PC-9 (cell line): ENCODE results near the gene CCDC154. TPM values are rescaled to one million over a fixed set of nuclear protein-coding genes. Genes with fewer than 3 reads are reported as not detected.

Experiments
- BruUV-seq: library from RNA; stranded (reverse); fragments of 400-500 nt; replicated peaks from 2 replicates; lab custom pipeline; 2021; lab: Mats Ljungman, UMichigan
- CTCF ChIA-PET: fragments of 300-600 bp; sonication (Branson Sonifier 250); formaldehyde crosslinking; loops from one replicate; lab custom pipeline; 2022; ENCODE audit warnings: antibody characterized with exemption; lab: Charles Lee
- POLR2A ChIA-PET: fragments of 300-600 bp; sonication (Branson Sonifier 250); formaldehyde crosslinking; loops from one replicate; lab custom pipeline; 2022; ENCODE audit warnings: antibody characterized with exemption; ENCODE audit not compliant: unreplicated experiment; lab: Charles Lee
- DNase-seq, 2 experiments: peaks; one replicate each; pipeline versions ENCODE4 v3.0.0 to v3.0.0-alpha.2; 2015 to 2022; ENCODE audit warnings: mixed read lengths in 1 of 2
- H2AFZ ChIP-seq: fragments of 200-600 bp; sonication (generic); 2 replicates; pipeline ENCODE4 v1.8.1; 2017; ENCODE audit warnings: antibody characterized with exemption
- H3F3A ChIP-seq: fragments of 200-600 bp; sonication (generic); 2 replicates; pipeline ENCODE4 v1.8.1; 2017; ENCODE audit warnings: antibody characterized with exemption, mild to moderate bottlenecking, low read depth; ENCODE audit not compliant: insufficient read depth
- H3K27ac ChIP-seq: fragments of 200-600 bp; sonication (generic); 2 replicates; pipeline ENCODE4 v1.6.1; 2016; ENCODE audit warnings: mixed run types
- H3K27me3 ChIP-seq: fragments of 200-600 bp; sonication (generic); 2 replicates; pipeline ENCODE4 v1.6.1; 2016; ENCODE audit warnings: low read depth, mixed run types; ENCODE audit not compliant: insufficient read depth
- H3K36me3 ChIP-seq: fragments of 200-600 bp; sonication (generic); 2 replicates; pipeline ENCODE4 v1.6.1; 2016; ENCODE audit warnings: low read depth, mixed run types
- H3K4me1 ChIP-seq: fragments of 200-600 bp; sonication (generic); replicated peaks from 2 replicates; pipeline ENCODE4 v1.6.1; 2016; ENCODE audit warnings: mixed run types; ENCODE audit not compliant: insufficient read depth
- H3K4me2 ChIP-seq: fragments of 200-600 bp; sonication (generic); 2 replicates; pipeline ENCODE4 v1.6.1; 2017; ENCODE audit warnings: mixed run types
- H3K4me3 ChIP-seq: fragments of 200-600 bp; sonication (generic); 2 replicates; pipeline ENCODE4 v1.6.1; 2016; ENCODE audit warnings: mixed run types
- H3K79me2 ChIP-seq: fragments of 200-600 bp; sonication (generic); 2 replicates; pipeline ENCODE4 v1.6.1; 2017; ENCODE audit warnings: low read depth, mixed run types
- H3K9me2 ChIP-seq: fragments of 200-600 bp; sonication (generic); 2 replicates; pipeline ENCODE4 v1.8.1; 2017; ENCODE audit warnings: mild to moderate bottlenecking; ENCODE audit not compliant: insufficient read depth
- H3K9me3 ChIP-seq: fragments of 200-600 bp; sonication (generic); 2 replicates; pipeline ENCODE4 v1.8.1; 2016; ENCODE audit warnings: low read depth; ENCODE audit not compliant: insufficient read depth
- H4K20me1 ChIP-seq: fragments of 200-600 bp; sonication (generic); 2 replicates; pipeline ENCODE4 v1.8.1; 2017; ENCODE audit not compliant: insufficient read depth
- EZH2 ChIP-seq: fragments of 200-600 bp; sonication (generic); IDR thresholded peaks from 2 replicates; pipeline ENCODE4 v1.8.0; 2017; ENCODE audit warnings: antibody characterized with exemption, low read depth
- intact Hi-C: fragments of 100-400 bp; cut with micrococcal nuclease; formaldehyde crosslinking; loops from one replicate; pipeline ENCODE4 v1.10.0; 2022; ENCODE audit not compliant: unreplicated experiment
- total RNA-seq: library from RNA; stranded (reverse); gene quantifications from 2 replicates; pipeline ENCODE4 v1.2.3, GENCODE V29; 2021
- TF ChIP-seq, protein P1 (sequence below): fragments of 200-600 bp; sonication (generic); conservative IDR thresholded peaks from 2 replicates; pipeline ENCODE4 v1.6.1; 2017; ENCODE audit warnings: mixed run types, antibody characterized with exemption, mild to moderate bottlenecking, moderate library complexity

Gene CCDC154
- total RNA-seq, 1 experiment from 2014 or later = 2.4 TPM

DNA sequence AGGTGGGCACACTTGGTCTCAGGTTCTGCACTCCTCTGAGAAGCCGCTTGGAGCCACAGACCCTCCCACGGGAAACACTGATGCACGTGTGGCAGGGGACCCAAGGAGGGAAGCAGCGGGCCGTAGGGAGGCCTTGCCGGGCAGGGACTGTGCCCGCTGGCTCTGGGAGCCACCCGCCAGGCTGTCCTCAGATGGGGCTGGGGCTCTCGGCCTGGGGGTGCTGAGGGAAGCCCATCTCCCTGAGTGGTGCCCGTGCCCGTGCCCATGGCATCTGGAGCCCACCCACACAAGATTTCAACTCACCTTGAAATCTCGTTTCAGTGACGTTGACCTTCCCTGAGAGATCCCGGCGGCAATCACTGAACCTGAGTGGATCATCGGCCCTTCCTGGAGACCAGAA, 12.6 kb upstream of the CCDC154 start:
- ChIA-PET CTCF (no interaction called here), POLR2A (no interaction called here)
- H3K27me3 ChIP-seq = no peaks in the 10 kb centered on the region
- DNase-seq = no peak
- TF ChIP-seq, protein P1, sequence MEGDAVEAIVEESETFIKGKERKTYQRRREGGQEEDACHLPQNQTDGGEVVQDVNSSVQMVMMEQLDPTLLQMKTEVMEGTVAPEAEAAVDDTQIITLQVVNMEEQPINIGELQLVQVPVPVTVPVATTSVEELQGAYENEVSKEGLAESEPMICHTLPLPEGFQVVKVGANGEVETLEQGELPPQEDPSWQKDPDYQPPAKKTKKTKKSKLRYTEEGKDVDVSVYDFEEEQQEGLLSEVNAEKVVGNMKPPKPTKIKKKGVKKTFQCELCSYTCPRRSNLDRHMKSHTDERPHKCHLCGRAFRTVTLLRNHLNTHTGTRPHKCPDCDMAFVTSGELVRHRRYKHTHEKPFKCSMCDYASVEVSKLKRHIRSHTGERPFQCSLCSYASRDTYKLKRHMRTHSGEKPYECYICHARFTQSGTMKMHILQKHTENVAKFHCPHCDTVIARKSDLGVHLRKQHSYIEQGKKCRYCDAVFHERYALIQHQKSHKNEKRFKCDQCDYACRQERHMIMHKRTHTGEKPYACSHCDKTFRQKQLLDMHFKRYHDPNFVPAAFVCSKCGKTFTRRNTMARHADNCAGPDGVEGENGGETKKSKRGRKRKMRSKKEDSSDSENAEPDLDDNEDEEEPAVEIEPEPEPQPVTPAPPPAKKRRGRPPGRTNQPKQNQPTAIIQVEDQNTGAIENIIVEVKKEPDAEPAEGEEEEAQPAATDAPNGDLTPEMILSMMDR = no peak
- TF ChIP-seq EZH2 = no peak
- no peaks in the 10 kb centered on the region for H3K9me2 ChIP-seq
- H3K4me3 ChIP-seq = no peak overlapping the region
- H3K79me2 ChIP-seq = no peaks in the 10 kb centered on the region
- intact Hi-C loops = no loop called here
- BruUV-seq = no TSS peak
- no peak overlapping the region for H3K4me2 ChIP-seq
- no peaks in the 10 kb centered on the region for H3K9me3 ChIP-seq
- no peak overlapping the region for H2AFZ ChIP-seq
- H3K4me1 ChIP-seq = no peaks in the 10 kb centered on the region
- H4K20me1 ChIP-seq = no peaks in the 10 kb centered on the region; the same call in 1 of the 2 replicates
- no peaks in the 10 kb centered on the region for H3K36me3 ChIP-seq
- H3K27ac ChIP-seq = no peak overlapping the region
- H3F3A ChIP-seq = no peaks in the 10 kb centered on the region

DNA sequence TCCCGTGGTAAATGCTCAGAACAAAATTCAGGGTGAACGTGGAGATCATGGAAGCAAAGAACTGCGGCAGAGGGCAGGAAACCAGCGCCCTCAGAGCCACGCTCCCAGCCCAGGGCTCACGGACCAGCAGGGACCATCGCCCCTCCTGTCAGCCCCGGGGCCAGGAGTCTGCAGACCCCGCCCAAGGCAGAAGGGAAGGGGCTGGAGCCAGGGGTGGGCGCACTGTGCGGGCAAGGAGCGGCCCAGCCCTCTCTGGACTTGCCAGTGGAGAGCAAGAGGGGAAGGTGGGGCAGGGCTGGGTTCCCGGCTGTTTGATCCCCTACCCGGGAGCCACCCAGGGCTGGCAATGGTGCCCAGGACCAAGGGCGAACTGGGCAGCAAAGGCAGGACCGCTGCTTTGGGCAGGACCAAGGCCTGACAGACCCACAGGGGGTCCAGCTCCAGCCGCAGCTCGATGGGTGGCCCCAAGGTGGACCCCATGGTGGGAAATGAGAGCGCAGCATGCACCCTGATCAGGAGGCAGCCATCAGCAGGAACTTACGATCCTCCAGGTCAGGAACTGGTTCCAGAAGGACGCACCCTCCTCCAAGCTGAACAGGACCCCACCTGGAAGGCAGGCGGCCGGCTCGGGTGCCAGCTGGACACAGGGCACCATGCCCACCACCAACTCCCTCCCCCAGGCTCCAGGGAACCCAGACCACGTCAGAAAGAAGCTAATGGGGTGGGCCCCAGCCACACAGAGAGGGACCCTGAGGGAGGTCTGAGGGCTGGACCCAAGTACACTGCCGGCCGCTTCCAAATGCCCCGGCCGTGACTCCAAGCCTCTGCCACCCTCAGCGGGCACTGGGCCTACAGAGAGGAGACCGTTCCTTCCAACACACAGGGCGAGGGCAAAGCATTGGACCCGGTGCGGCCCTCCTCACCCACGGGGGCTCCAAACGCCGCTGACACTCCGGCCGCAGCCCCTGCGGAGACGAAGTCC, 11.1 kb upstream of the CCDC154 start:
- Histone ChIP-seq H4K20me1 (no peaks in the 10 kb centered on the region), H3K9me3 (no peaks in the 10 kb centered on the region), H3K36me3 (no peaks in the 10 kb centered on the region), H3K27ac (no peak overlapping the region), H3K4me3 (no peak overlapping the region), H3K9me2 (no peaks in the 10 kb centered on the region), H3K4me2 (no peak overlapping the region), H2AFZ (no peak overlapping the region), H3K27me3 (no peaks in the 10 kb centered on the region), H3K4me1 (no peaks in the 10 kb centered on the region), H3K79me2 (no peaks in the 10 kb centered on the region), H3F3A (no peaks in the 10 kb centered on the region)
- TF ChIP-seq EZH2 = no peak
- TF ChIP-seq, protein P1 = no peak
- BruUV-seq = no TSS peak
- POLR2A ChIA-PET = no interaction called here
- intact Hi-C loops = no loop called here
- DNase-seq = no peak
- CTCF ChIA-PET = no interaction called here

DNA sequence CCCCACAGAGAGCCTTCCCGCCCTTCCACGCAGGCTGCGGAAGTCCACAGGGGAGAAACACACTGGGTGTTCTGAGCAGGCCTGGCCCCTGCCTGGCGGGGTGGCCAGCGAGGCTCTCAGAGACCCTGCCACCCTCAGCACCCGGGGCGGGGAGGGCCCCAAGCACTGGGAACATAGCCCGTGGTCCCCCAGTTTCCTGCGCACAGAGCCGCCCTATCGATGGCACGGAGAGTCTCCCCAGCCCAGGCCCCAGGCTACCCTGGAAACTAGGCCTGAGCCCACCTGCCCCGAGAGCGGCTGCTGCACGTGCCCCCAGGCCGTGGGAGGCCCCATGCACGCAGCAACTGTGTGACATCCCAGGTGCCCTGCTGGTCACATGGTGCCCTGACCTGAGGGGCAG, 10.2 kb upstream of the CCDC154 start:
- DNase-seq = no peak
- H4K20me1 ChIP-seq = no peaks in the 10 kb centered on the region
- H3K36me3 ChIP-seq = no peaks in the 10 kb centered on the region
- no peaks in the 10 kb centered on the region for H3F3A ChIP-seq
- POLR2A ChIA-PET = no interaction called here
- no peaks in the 10 kb centered on the region for H3K27me3 ChIP-seq
- no peak overlapping the region for H3K4me2 ChIP-seq
- no peak overlapping the region for H2AFZ ChIP-seq
- H3K9me2 ChIP-seq = no peaks in the 10 kb centered on the region
- no peaks in the 10 kb centered on the region for H3K9me3 ChIP-seq
- BruUV-seq = no TSS peak
- CTCF ChIA-PET = no interaction called here
- H3K79me2 ChIP-seq = no peaks in the 10 kb centered on the region
- intact Hi-C loops = no loop called here
- no peak for TF ChIP-seq EZH2
- TF ChIP-seq, protein P1 = no peak
- no peak overlapping the region for H3K27ac ChIP-seq
- no peak overlapping the region for H3K4me3 ChIP-seq
- H3K4me1 ChIP-seq = no peaks in the 10 kb centered on the region
